ENCODE measurements around the gene OR4C12.
"Not testable (repeated sequence)": the region's sequence is repeated elsewhere in the genome, so short reads cannot be mapped to it uniquely, and the experiment has no call there.

Gene OR4C12

DNA sequence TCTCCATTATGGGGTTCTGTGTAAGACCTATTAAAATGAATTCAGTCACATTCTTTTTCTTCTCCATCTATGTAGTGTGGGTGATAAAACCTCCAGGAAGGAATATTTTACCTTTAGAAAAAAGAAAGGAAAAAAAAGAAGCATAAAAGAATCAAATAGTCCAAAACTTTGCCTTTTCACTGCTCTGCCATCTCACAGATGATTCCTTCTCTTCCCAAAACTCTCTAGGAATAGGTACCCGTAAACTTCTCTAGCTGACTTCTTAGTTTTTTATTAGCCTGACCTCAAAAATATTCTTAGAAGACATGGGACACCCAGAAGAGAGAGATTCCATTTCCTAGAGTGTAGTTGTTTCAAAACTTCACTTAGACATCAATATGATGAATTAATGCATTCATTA, at the start of gene OR4C12:
Gene OR4C12, minus strand, starts transcription at position 101 of the 400 bp plus-strand sequence. Its CDS starts 34 bp downstream, at position 67.
- DNase-seq: not testable (repeated sequence)

DNA sequence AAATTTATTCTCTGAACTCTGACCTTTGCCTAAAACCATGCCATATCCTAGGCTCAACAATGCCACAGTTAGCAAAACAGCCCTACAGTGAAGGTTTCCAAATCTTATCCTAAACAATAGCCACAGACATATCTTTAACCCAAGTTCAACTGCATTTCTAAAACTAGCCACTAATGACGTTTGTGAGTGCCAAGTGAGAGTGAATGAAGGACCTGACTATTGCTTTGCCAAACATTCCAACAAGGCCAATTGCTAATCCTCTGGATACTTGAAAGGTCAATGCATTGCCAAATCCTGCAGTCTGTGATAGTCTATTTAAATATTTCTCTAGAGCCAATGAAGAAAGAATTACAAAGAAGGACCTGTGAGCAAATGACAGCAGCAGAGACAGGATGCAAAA, 47.9 kb upstream of the OR4C12 start:
- no peak for DNase-seq

DNA sequence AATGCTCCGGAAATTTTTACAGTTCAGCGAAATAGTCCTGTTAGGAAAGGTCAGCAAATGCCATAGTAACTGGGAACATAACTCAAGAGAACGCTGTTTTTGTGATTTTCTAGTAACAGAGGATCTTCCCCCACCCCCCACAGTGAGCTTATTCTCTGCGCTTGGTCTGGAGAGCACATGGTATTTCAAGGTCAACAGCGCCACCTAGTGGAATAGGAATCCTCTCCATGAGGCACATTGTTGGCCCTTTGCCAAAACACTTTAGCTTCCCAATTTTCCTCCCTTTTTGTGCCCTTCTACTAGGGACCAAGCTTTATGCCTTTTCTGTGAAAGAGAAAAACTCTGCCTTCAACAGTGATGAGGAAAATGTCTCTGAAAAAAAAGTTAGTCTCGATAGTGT, 13.2 kb upstream of the OR4C12 start:
- DNase-seq: no peak

DNA sequence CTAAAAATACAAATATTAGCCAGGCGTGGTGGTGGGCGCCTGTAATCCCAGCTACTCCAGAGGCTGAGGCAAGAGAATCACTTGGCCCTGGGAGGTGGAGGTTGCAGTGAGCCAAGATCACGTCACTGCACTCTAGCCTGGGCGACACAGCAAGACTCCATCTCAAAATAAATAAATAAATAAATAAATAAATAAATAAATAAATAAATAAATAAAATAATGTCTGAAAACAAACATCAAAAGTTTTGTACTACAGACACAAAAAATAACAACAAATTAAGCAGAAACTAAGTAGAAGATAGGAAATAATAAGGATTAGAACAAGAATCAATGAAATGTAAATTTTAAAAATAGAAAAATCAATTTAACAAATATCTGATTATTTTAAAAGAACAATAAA, 8.9 kb downstream of the OR4C12 start:
- not testable (repeated sequence) for DNase-seq

DNA sequence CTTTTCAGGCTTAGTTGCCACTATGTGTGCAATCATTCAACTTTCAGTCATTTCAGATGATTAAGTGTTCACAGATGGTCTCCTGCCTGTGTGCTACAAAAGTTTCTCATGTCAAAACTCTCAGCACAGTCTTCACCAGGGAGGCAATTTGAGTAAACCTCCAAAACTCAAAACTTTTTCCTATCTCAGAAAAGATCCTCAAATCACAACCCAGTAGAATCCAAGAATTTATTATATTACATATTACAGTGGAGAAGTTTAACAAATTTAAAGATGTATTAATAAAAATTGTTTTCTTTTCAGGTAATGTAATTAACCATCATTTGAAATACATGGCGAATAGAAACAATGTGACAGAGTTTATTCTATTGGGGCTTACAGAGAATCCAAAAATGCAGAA, 30.2 kb downstream of the OR4C12 start, which contains the start of gene OR4C13:
Gene OR4C13, plus strand, starts transcription at position 301 of the 400 bp plus-strand sequence. Its CDS starts 32 bp downstream, at position 333.
- no peak for DNase-seq

- not testable (repeated sequence) for DNase-seq
Observed at GRCh38 chr11:49948701-49949100, 33.6 kb downstream of the OR4C12 start.

All from NCI-H2081 treated with DMSO at 0.1 percent for 48 hours (cell line).